Measurements from ENCODE around the gene RPS6KA2. TPM values are rescaled to one million over a fixed set of nuclear protein-coding genes. Genes with fewer than 3 reads are reported as not detected.

RPS6KA2 gene
- total and polyA plus RNA-seq, 2 donors (not counting 3 experiments of a cell fraction or from before 2014, with no cell fraction given), result 54.5 to 75.8 TPM

- Histone ChIP-seq H3K27me3 (ENCODE audit: control insufficient read depth in 2 of 2, insufficient read depth in 2 of 2, low read length in 2 of 2) (peaks cover 0 to under 1% of the 10 kb centered on the region in 2 experiments), H3K9ac (replicated peaks; ENCODE audit: extremely low read depth, insufficient read depth, low read length) (no peak overlapping the region), H3K79me2 (ENCODE audit: control insufficient read depth, insufficient read depth, low read length) (no peaks in the 10 kb centered on the region), H3K4me2 (ENCODE audit: insufficient read depth, low read length) (no peak overlapping the region), H3K4me1 (ENCODE audit: control insufficient read depth, extremely low read depth, insufficient read depth, low read length) (no peaks in the 10 kb centered on the region), H3K4me3 (replicated peaks in 1 of 3; ENCODE audit: insufficient read depth in 1 of 3, low read depth in 1 of 3, low read length in 3 of 3) (no peak overlapping the region), H3K27ac (ENCODE audit: insufficient read depth, low read depth, low read length) (no peak overlapping the region), H3K9me3 (replicated peaks; ENCODE audit: control insufficient read depth, insufficient read depth, low read length) (no peaks in the 10 kb centered on the region), H3K9me1 (replicated peaks; ENCODE audit: control insufficient read depth, extremely low read depth, insufficient read depth, low read length) (no peaks in the 10 kb centered on the region), H2AFZ (ENCODE audit: low read depth, low read length) (no peak overlapping the region), H3K36me3 (ENCODE audit: control insufficient read depth in 2 of 2, extremely low read depth in 1 of 2, insufficient read depth in 2 of 2, low read length in 2 of 2) (no peaks in the 10 kb centered on the region), H4K20me1 (replicated peaks; ENCODE audit: control insufficient read depth, extremely low read depth, insufficient read depth, low read length) (no peaks in the 10 kb centered on the region)
- intact Hi-C loops (cut with micrococcal nuclease) (loop anchor here (10.0 kb wide), 1 partner anchor 552 kb away; the partner anchor contains the start of gene RNASET2), dilution Hi-C loops (cut with MboI; ENCODE audit: extremely low pct_ligation_motif_present, low sequenced_read_pairs) (no loop called here)
- POLR2A ChIA-PET, result no interaction called here
- TF ChIP-seq POLR2AphosphoS5 (IDR thresholded peaks at IDR 0.05; ENCODE audit: insufficient read depth, low read depth, low read length) (no peak), MAX (IDR thresholded peaks at IDR 0.05; ENCODE audit: insufficient read depth, insufficient read length) (no peak), MYC (IDR thresholded peaks at IDR 0.05; ENCODE audit: low read depth, low read length) (no peak), FOS (IDR thresholded peaks at IDR 0.05; ENCODE audit: borderline replicate concordance, insufficient read depth, low read length) (no peak), EZH2 (IDR thresholded peaks at IDR 0.05; ENCODE audit: borderline replicate concordance, low read depth, low read length, severe bottlenecking) (no peak), JUN (IDR thresholded peaks at IDR 0.05; ENCODE audit: borderline replicate concordance, insufficient read depth, insufficient read length, low read depth) (no peak), CTCF (IDR thresholded peaks at IDR 0.05; ENCODE audit: extremely low read depth in 1 of 2, insufficient read depth in 1 of 2, low read depth in 1 of 2, low read length in 2 of 2) (no peak), GATA2 (IDR thresholded peaks at IDR 0.05; ENCODE audit: insufficient read depth, insufficient read length, low read depth, low read length) (no peak), POLR2A (IDR thresholded peaks at IDR 0.05; ENCODE audit: low read depth, low read length) (no peak)
- CTCF ChIA-PET, result interaction anchor here (2.0 to 5.9 kb wide), 2 partner anchors 92 to 126 kb away, joined by 12 to 158 read pairs; partner anchors contain the start of gene PRR18
- DNase-seq (ENCODE audit: low read depth, low spot score) (no peak), FAIRE-seq (no peak)
- BruUV-seq (replicated peaks), result no TSS peak
These were observed 224.3 kb downstream of the RPS6KA2 start for GRCh38 chr6:166402582-166403277.

Measured in endothelial cell of umbilical vein (primary cell).